Measurements from ENCODE around the gene CAPN12. TPM values are rescaled to one million over a fixed set of nuclear protein-coding genes. Genes with fewer than 3 reads are reported as not detected.
"Not testable (repeated sequence)": the region's sequence is repeated elsewhere in the genome, so short reads cannot be mapped to it uniquely, and the experiment has no call there.

Gene CAPN12
- total RNA-seq, 1 experiment from 2014 or later = not detected

DNA sequence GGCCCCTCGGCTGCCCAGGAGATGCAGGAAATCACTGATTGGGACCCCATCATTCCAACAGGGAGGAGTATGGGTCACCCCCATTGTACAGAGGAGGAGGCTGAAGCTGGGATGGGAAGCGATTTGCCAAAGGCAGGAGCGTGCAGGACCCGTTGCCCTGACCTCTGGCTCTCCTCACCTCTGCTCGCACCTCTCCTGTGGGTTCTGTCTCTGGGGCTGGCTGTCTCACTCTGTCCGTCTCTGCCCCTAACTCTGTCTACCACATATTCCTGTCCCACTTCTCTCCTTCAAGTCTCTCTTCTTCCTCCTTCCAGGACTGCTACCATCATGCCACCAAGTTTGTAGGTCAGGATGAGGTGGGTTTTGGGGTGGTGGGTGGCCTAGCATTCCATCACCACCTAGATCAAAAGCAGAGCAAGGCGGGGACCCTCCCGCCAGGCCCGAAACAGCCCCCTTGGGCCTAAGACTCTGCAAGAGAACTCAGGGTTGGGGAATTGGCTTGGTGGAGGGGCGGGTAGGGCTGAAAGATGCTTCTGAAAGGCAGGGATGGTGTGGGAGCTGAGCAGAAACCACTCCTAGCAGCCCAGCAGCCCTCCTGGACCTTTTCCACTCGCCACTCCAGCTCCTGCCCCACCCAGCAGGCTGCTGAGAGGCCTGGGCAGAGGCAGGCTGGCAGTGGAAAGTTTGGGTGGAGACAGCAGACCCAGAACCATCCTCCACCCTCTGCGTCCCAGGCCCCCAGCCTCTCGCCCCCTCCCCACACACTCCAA lies 30.1 kb upstream of the CAPN12 start:
- in situ Hi-C loops (cut with HindIII; ENCODE audit: low pct_unique_long_range_greater_than_20kb, low sequenced_read_pairs) = no loop called here

DNA sequence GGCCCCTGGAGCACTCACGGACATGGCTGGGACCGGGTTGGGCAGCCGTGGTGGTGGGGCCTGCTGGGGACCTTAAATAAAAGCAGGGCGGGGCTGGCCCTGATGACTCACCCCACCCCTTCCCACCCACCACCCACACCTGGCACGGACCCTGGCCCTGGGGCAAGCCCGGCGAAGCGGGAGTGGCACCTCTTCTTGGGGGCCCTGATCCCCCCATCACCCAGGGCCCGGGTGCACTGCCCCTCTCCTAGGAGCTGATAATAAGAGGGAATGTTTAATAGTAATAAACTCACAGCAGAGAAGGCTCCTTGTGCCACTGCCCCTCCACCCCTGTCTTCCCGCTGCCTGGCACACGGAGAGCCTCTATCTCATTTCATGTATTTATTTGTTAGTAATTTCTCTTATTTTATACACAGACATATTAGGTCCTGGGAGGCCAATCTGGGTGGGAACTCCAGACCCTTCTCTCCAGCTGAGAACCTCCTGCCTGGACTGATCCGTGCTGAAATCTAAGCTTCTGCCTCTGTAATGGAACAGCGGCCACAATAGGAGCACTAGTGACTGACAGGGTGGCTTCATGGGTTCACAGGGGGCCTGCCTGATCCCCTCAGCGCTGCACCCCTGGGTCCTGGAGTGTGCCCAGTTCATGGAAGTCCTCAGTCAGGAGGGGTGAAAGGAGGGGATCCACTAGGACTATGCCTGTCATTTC lies 29.3 kb upstream of the CAPN12 start, which contains the start of gene LGALS7:
Gene LGALS7, minus strand, starts transcription at position 49 of the 709 bp plus-strand sequence. Its CDS starts 25 bp downstream, at position 24.
- no peak for DNase-seq (ENCODE audit: low read depth, low spot score)
- in situ Hi-C loops (cut with HindIII; ENCODE audit: low pct_unique_long_range_greater_than_20kb, low sequenced_read_pairs) = no loop called here

More for the DNA sequence above, 30.1 kb upstream of the CAPN12 start:
- no peak for DNase-seq (ENCODE audit: low read depth, low spot score)

DNA sequence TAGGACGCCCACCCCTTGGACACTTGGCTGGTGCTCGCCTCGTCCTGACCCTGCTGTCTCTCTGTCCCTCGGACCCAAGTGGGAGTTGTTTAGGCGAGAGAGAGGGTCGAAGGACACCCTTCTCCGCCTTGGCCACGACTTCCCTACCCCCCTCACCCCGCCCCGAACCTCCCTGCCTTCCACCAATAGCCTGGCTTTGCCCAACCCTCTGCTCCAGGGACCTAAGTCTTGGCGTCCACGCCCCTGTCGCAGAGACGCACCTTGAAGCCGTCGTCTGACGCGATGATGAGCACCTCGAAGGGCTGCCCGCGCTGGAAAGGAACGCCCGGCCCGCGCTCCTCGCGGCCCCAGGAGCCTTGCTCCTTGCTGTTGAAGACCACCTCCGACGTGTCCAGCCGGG lies 27.3 kb upstream of the CAPN12 start:
- in situ Hi-C loops (cut with HindIII; ENCODE audit: low pct_unique_long_range_greater_than_20kb, low sequenced_read_pairs); DNase-seq (ENCODE audit: low read depth, low spot score): not testable (repeated sequence)

DNA sequence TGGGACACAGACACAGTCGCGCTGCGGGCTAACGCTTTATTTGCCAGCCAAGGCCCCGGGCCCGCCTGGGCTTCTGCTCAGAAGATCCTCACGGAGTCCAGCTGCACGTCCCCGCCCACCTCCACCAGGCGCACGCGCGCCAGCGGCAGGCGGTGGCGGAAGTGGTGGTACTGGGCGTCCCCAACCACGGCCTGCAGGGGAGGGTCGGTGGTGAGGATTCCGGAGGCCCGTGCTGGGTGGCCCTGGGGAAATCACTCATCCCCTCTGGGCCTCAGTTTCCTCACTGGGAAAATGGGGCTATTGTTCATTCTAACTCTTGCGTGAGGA lies 26.6 kb upstream of the CAPN12 start:
- DNase-seq (ENCODE audit: low read depth, low spot score); in situ Hi-C loops (cut with HindIII; ENCODE audit: low pct_unique_long_range_greater_than_20kb, low sequenced_read_pairs): not testable (repeated sequence)

DNA sequence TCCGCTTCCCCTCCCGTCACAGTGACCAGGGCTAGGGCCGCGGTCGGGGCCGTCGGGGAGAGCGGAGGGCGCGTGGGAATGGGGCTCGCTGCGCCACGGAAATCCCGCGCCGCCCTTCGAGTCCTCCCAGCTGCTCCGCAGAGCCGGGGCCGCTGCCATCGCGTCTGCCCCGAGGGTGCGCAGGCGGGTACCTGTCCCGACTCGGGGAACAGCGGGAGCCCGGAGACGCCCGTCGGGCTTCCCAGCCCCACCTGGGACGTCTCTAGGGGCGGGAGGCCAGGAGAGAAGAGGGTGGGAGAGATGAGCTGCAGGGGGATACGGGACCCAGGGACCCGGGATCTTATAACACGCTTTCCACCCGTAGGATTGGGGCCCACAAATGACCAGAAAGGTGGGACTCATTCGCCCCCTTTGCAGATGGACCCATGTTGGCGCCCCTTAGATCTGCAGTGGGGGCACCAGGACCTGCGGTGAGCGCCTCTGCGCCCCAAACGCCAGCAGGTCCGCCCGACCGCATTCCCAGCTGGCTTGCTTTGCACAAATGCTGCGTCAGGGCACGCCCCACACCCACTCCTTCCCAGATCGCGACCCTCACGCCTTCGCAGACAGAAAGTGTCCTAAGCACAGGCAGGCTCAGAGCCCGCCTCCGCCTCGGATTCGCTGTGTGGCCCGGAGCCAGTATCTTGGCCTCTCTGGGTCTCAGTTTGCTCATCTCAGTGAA lies 26.1 kb upstream of the CAPN12 start:
- DNase-seq (ENCODE audit: low read depth, low spot score); in situ Hi-C loops (cut with HindIII; ENCODE audit: low pct_unique_long_range_greater_than_20kb, low sequenced_read_pairs): not testable (repeated sequence)

DNA sequence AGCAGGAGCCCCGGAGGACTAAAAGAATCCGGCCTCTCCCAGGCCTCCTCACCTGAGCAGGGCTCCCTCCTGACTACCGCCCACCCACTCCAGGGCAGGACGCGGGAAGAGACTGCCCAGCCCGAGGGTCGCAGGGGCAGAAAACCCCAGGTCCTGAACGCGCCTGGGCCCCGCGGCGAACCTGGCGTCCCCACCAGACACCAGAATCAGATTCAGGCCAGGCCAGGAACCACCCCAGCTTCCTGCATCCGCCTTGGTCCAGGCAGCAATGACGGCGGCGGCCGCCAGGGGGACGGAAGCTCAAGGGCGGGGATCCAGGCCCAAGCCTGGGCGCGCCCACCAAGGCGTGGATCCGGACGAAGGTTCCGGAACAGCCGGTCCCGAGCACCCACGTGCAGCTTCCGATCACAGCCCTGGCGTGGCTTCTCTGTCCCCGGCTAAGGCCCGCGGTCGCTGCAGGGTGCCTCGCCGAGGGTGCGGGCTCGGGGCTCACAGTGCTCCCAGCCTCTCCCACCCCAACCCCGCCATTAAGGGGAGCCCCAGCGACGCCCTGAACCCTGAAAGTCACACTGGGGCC lies 25.4 kb upstream of the CAPN12 start:
- no peak for DNase-seq (ENCODE audit: low read depth, low spot score)
- in situ Hi-C loops (cut with HindIII; ENCODE audit: low pct_unique_long_range_greater_than_20kb, low sequenced_read_pairs) = no loop called here

DNA sequence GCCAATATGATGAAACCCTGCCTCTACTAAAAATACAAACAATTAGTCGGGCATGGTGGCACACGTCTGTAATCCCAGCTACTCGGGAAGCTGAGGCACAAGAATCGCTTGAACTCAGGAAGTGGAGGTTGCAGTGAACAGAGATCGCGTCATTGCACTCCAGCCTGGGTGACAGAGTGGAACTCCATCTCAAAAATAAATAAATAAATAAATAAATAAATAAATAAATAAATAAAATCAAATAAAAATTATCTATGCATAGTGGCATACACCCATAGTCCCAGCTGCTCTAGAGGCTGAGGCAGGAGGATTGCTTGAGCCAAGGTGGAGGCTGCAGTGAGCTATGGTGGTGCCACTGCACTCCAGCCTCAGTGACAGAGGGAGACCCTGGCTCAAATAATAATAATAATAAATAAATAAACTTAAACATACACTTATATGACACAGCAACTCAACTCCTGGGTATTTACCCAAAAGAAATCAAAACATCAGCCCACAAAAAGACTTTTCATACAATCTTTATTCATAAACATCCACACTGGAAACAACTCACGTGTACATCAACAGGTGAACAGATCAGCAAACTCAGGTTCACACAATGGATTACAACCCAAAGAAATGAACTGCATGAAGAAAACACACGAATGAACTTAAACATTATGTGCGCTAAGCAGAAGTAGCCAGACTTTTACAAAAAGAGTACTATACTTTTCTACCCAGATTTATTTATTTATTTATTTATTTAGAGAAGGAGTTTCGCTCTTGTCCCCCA lies 22.2 kb upstream of the CAPN12 start:
- in situ Hi-C loops (cut with HindIII; ENCODE audit: low pct_unique_long_range_greater_than_20kb, low sequenced_read_pairs) = no loop called here
- no peak for DNase-seq (ENCODE audit: low read depth, low spot score)

DNA sequence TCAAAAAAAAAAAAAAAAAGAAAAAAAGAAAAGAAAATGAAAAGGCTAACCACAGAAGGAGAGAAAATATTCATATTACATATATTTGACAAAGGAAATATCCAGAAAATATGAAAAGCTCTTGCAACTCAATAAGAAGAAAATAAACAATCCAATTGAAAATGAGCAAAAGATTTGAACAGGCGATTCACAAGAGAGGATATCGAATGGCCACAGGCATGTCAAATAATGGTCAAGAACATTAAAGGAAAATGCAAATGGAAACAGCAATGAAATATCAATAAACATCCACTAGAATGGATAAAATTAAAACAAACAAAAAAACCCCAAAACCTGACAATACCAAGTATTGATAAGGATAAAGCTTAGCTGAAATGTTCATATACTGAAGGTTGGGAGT lies 20.9 kb upstream of the CAPN12 start:
- no peak for DNase-seq (ENCODE audit: low read depth, low spot score)
- in situ Hi-C loops (cut with HindIII; ENCODE audit: low pct_unique_long_range_greater_than_20kb, low sequenced_read_pairs) = no loop called here

DNA sequence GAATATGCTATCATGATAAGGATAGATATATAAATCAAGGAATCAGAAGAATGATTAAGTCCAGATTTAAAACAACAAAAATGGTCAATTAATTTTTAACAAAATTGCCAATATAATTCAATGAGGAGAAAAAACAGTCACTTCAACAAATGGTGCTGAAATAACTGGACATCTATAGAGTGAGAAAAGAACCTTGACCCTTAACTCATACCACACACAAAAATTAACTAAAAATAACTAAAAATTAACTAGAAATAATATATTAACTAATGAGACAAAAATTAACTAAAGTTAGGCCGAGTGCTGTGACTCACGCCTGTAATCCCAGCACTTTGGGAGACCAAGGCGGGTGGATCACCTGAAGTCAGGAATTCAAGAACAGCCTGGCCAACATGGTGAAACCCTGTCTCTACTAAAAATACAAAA lies 19.5 kb upstream of the CAPN12 start:
- DNase-seq (ENCODE audit: low read depth, low spot score) = no peak
- in situ Hi-C loops (cut with HindIII; ENCODE audit: low pct_unique_long_range_greater_than_20kb, low sequenced_read_pairs) = no loop called here

DNA sequence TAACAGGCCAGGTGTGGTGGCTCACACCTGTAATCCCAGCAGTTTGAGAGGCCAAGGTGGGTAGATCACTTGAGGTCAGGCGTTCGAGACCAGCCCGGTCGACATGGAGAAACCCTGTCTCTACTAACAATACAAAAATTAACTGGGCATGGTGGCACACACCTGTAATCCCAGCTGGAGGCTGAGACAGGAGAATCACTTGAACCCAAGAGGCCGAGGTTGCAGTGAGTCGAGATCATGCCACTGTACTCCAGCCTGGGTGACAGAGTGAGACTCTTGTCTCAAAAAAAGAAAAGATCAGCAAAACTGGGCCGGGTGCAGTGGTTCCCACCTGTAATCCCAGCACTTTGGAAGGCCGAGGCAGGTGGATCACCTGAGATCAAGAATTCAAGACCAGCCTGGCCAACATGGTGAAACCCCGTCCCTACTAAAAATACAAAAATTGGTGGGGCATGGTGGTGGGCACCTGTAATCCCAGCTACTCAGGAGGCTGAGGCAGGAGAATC lies 17.7 kb upstream of the CAPN12 start:
- DNase-seq (ENCODE audit: low read depth, low spot score); in situ Hi-C loops (cut with HindIII; ENCODE audit: low pct_unique_long_range_greater_than_20kb, low sequenced_read_pairs): not testable (repeated sequence)

DNA sequence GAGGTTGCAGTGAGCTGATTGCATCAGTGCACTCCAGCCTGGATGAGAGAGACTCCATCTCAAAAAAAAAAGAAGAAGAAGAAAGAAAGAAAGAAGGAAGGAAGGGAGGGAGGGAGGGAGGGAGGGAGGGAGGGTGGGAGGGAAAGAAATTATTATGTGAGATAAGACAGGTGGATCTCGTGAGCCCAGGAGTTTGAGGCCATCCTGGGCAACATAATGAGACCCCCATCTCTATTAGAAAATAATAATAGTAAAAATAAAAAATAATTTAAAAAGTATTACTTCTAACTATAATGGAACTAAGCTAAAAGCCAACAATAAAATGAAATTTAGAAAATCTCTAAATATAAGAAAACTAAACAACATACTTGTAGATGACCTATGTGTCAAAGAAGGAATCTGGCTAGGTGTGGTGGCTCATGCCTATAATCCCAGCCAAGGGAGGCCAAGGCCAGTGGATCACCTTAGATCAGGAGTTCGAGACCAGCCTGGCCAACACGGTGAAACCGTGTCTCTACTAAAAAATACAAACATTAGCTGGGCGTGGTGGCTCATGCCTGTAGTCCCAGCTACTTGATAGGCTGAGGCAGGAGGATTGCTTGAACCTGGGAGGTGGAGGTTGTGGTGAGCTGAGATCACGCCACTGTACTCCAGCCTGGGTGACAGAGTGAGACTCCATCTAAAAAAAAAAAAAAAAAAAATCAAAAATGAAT lies 16.7 kb upstream of the CAPN12 start:
- DNase-seq (ENCODE audit: low read depth, low spot score); in situ Hi-C loops (cut with HindIII; ENCODE audit: low pct_unique_long_range_greater_than_20kb, low sequenced_read_pairs): not testable (repeated sequence)

DNA sequence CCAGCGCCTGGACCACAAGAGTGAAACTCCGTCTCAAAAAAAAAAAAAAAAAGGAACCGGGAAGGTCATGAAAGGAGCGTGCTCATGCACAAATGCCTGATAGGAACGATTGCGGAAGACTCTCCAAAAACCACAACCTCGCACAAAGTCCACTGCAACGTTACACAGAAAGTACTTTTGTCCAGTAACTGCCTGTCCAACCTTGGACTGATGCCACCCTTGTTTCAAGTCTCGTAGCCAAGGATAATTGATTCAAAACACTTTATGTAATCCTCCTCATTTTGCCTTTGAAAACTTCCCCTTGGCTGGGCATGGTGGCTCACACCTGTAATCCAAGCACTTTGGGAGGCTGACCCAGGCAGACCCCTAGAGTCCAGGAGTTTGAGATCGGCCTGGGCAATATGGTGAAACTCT lies 15.3 kb upstream of the CAPN12 start:
- in situ Hi-C loops (cut with HindIII; ENCODE audit: low pct_unique_long_range_greater_than_20kb, low sequenced_read_pairs) = no loop called here
- DNase-seq (ENCODE audit: low read depth, low spot score) = peak; percentile 80

DNA sequence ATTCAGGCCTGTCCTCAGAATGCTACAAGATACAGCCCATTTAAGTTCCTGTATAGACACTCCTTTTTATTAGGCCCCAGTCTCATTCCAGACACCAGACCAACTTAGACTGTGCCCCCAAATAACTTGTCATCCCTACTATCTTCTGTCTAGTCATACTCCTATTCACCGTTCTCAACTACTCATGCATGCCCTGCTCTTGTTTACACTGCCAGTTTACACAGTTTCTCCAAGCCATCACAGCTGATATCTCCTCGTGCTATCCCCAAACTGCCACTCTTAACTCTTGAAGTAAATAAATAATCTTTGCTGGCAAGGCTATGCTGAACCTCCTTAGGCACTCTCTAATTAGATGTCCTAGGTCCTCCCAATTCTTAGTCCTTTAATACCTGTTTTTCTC lies 9.9 kb upstream of the CAPN12 start:
- in situ Hi-C loops (cut with HindIII; ENCODE audit: low pct_unique_long_range_greater_than_20kb, low sequenced_read_pairs); DNase-seq (ENCODE audit: low read depth, low spot score): not testable (repeated sequence)

DNA sequence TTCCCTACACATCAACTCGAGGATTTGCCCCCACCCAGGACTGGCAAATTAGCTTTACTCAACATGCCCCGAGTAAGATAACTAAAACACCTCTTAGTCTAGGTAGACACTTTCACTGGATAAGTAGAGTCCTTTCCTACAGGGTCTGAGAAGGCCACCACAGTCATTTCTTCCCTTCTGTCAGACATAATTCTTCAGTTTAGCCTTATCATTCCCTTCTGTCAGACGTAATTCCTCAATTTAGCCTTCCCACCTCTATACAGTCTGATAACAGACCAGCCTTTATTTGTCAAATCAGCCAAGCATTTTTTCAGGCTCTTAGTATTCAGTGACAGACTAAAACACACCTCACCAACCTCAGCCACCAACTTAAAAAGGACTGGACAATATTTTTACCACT lies 9.5 kb upstream of the CAPN12 start:
- in situ Hi-C loops (cut with HindIII; ENCODE audit: low pct_unique_long_range_greater_than_20kb, low sequenced_read_pairs); DNase-seq (ENCODE audit: low read depth, low spot score): not testable (repeated sequence)

DNA sequence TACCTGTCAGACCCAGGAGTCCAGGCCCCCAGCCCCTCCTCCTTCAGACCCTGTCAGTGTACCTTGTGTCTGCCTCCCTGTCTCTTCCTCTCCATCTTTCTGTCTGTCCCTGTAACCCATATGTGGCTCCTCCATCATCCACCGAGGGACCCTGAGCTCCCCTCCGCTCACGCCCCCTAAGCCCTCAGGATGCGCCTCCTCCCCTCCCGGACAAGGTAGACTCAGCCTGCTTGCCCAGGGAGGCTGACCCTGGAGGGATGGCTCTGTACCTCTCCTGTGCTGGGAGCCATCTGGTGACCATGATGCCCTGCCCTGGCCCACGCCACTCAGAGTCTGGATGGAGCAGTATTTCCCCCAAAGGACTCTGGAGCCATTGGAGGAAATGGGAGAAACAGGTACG lies 1.0 kb upstream of the CAPN12 start:
- DNase-seq (ENCODE audit: low read depth, low spot score) = no peak
- in situ Hi-C loops (cut with HindIII; ENCODE audit: low pct_unique_long_range_greater_than_20kb, low sequenced_read_pairs) = no loop called here

DNA sequence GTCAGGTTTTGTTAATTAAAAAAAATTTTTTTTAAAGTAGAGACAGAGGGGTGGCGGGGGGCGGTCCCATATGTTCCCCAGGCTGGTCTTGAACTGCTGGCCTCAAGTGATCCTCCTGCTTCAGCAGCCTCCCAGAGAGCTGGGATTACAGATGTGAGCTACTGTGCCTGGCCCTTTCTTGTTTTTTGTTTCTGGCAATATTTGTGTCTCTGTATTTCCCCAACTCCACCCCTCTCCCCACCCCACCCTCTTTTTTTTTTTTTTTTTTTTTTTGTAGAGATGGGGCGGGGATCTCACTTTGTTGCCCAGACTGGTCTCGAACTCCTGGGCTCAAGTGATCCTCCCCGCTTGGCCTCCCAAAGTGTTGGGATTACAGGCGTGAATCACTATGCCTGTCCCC lies 600 bp upstream of the CAPN12 start:
- no peak for DNase-seq (ENCODE audit: low read depth, low spot score)
- in situ Hi-C loops (cut with HindIII; ENCODE audit: low pct_unique_long_range_greater_than_20kb, low sequenced_read_pairs) = no loop called here

All from SK-MEL-5 (cell line).